ENCODE results near the gene BMP2K.
"Not testable (repeated sequence)": the region's sequence is repeated elsewhere in the genome, so short reads cannot be mapped to it uniquely, and the experiment has no call there.

Gene BMP2K

GRCh38 chr4:78795594-78796416 is 19.7 kb downstream of the BMP2K start:
- DNase-seq (ENCODE audit: low read depth): not testable (repeated sequence)

GRCh38 chr4:78796526-78796925 is 20.4 kb downstream of the BMP2K start:
- DNase-seq (ENCODE audit: low read depth): no peak

GRCh38 chr4:78797777-78798284 is 21.7 kb downstream of the BMP2K start:
- no peak for DNase-seq (ENCODE audit: low read depth)

- no peak for DNase-seq (ENCODE audit: low read depth)
These were observed 23.7 kb downstream of the BMP2K start for GRCh38 chr4:78799551-78800495.

- DNase-seq (ENCODE audit: low read depth): no peak
These were observed 24.8 kb downstream of the BMP2K start for GRCh38 chr4:78800965-78801364.

GRCh38 chr4:78803983-78804382 is 27.8 kb downstream of the BMP2K start:
- DNase-seq (ENCODE audit: low read depth): no peak

- DNase-seq (ENCODE audit: low read depth): no peak
These were observed 30.9 kb downstream of the BMP2K start for GRCh38 chr4:78806943-78807460.

- no peak for DNase-seq (ENCODE audit: low read depth)
These were observed 33.1 kb downstream of the BMP2K start for GRCh38 chr4:78809295-78809694.

- DNase-seq (ENCODE audit: low read depth): no peak
These were observed 34.0 kb downstream of the BMP2K start for GRCh38 chr4:78809928-78810835.

- DNase-seq (ENCODE audit: low read depth): no peak
These were observed 34.9 kb downstream of the BMP2K start for GRCh38 chr4:78811034-78811433.

GRCh38 chr4:78818530-78819079 is 42.5 kb downstream of the BMP2K start:
- DNase-seq (ENCODE audit: low read depth): no peak

GRCh38 chr4:78824001-78824400 is 47.9 kb downstream of the BMP2K start:
- DNase-seq (ENCODE audit: low read depth): no peak

GRCh38 chr4:78827191-78827590 is 51.0 kb downstream of the BMP2K start:
- no peak for DNase-seq (ENCODE audit: low read depth)

- DNase-seq (ENCODE audit: low read depth): no peak
These were observed 53.1 kb downstream of the BMP2K start for GRCh38 chr4:78829296-78829695.

GRCh38 chr4:78839676-78840075 is 63.5 kb downstream of the BMP2K start:
- not testable (repeated sequence) for DNase-seq (ENCODE audit: low read depth)

GRCh38 chr4:78840286-78840685 is 64.1 kb downstream of the BMP2K start:
- not testable (repeated sequence) for DNase-seq (ENCODE audit: low read depth)

- no peak for DNase-seq (ENCODE audit: low read depth)
These were observed 69.3 kb downstream of the BMP2K start for GRCh38 chr4:78845472-78845871.

GRCh38 chr4:78846258-78846657 is 70.1 kb downstream of the BMP2K start:
- no peak for DNase-seq (ENCODE audit: low read depth)

- no peak for DNase-seq (ENCODE audit: low read depth)
These were observed 86.2 kb downstream of the BMP2K start for GRCh38 chr4:78862314-78862737.

GRCh38 chr4:78863254-78863869 is 87.2 kb downstream of the BMP2K start:
- no peak for DNase-seq (ENCODE audit: low read depth)

GRCh38 chr4:78863991-78864390 is 87.8 kb downstream of the BMP2K start:
- no peak for DNase-seq (ENCODE audit: low read depth)

All from stimulated activated CD8-positive, alpha-beta memory T cell treated with anti-CD3 and anti-CD28 coated beads, Interleukin-4, amount 100 ng/mL, for 24 hours (primary cell).